GM18507 (cell line): ENCODE data around the gene FABP7.

ENCODE experiments used
- DNase-seq: peaks from one replicate; pipeline ENCODE4 v3.0.0; 2011; ENCODE audit warnings: low read depth; ENCODE audit not compliant: insufficient read length; ENCODE audit errors: extremely low spot score
- FAIRE-seq: peaks from 2 replicates; lab custom pipeline; 2011; peaks lifted over from hg19 to GRCh38; lab: Jason Lieb, UNC

The FABP7 gene

GRCh38 chr6:122754191-122754731 lies 25.3 kb upstream of the FABP7 start:
- DNase-seq (no peak), FAIRE-seq (no peak)

GRCh38 chr6:122755901-122756300 lies 23.6 kb upstream of the FABP7 start:
- FAIRE-seq (no peak), DNase-seq (no peak)

GRCh38 chr6:122758927-122759334 lies 20.6 kb upstream of the FABP7 start:
- no peak for DNase-seq

GRCh38 chr6:122760330-122760729 lies 19.2 kb upstream of the FABP7 start:
- no peak for DNase-seq
- no peak for FAIRE-seq

More at GRCh38 chr6:122758927-122759334, 20.6 kb upstream of the FABP7 start:
- FAIRE-seq, result peak; percentile 74

GRCh38 chr6:122766256-122766655 lies 13.3 kb upstream of the FABP7 start:
- FAIRE-seq (no peak), DNase-seq (no peak)

GRCh38 chr6:122770835-122771601 lies 8.5 kb upstream of the FABP7 start:
- no peak for DNase-seq

GRCh38 chr6:122772724-122773415 lies 6.6 kb upstream of the FABP7 start:
- DNase-seq (no peak), FAIRE-seq (no peak)

More at GRCh38 chr6:122770835-122771601, 8.5 kb upstream of the FABP7 start:
- no peak for FAIRE-seq

- DNase-seq (no peak), FAIRE-seq (no peak)
Measured at GRCh38 chr6:122775975-122776374, 3.5 kb upstream of the FABP7 start.

GRCh38 chr6:122778302-122778701 lies 1.2 kb upstream of the FABP7 start:
- FAIRE-seq (no peak), DNase-seq (no peak)

- no peak for DNase-seq
- FAIRE-seq, result no peak
Measured at GRCh38 chr6:122778985-122779661, 393 bp upstream of the FABP7 start.

GRCh38 chr6:122780114-122780513 lies 598 bp downstream of the FABP7 start:
- FAIRE-seq, result no peak
- no peak for DNase-seq

GRCh38 chr6:122781716-122782115 lies 2.2 kb downstream of the FABP7 start:
- DNase-seq (no peak), FAIRE-seq (no peak)

GRCh38 chr6:122783401-122783800 lies 3.9 kb downstream of the FABP7 start:
- no peak for FAIRE-seq

GRCh38 chr6:122785891-122786290 lies 6.4 kb downstream of the FABP7 start:
- FAIRE-seq (no peak), DNase-seq (no peak)

More at GRCh38 chr6:122783401-122783800, 3.9 kb downstream of the FABP7 start:
- DNase-seq, result no peak

- FAIRE-seq (no peak), DNase-seq (no peak)
Measured at GRCh38 chr6:122787721-122788120, 8.2 kb downstream of the FABP7 start.

- FAIRE-seq, result no peak
Measured at GRCh38 chr6:122788208-122788607, 8.7 kb downstream of the FABP7 start.

GRCh38 chr6:122788663-122789181 lies 9.2 kb downstream of the FABP7 start:
- DNase-seq, result no peak

More at GRCh38 chr6:122788208-122788607, 8.7 kb downstream of the FABP7 start:
- no peak for DNase-seq

GRCh38 chr6:122789182-122790027 lies 9.9 kb downstream of the FABP7 start, which contains the start of gene SMPDL3A:
TSS of gene SMPDL3A (plus strand) at chr6:122789258. CDS start at chr6:122789347, 89 bp downstream.
- FAIRE-seq (no peak), DNase-seq (peak; percentile 7)

More at GRCh38 chr6:122788663-122789181, 9.2 kb downstream of the FABP7 start:
- FAIRE-seq, result peak; percentile 18

- FAIRE-seq, result no peak
- DNase-seq, result no peak
Measured at GRCh38 chr6:122790028-122790422, 10.5 kb downstream of the FABP7 start.
